Islet precursor cell (in vitro differentiated cells): ENCODE data around the gene TMEM181.
"Not testable (repeated sequence)": the region's sequence is repeated elsewhere in the genome, so short reads cannot be mapped to it uniquely, and the experiment has no call there.

ENCODE experiments used
- DNase-seq: peaks from one replicate; pipeline ENCODE4 v3.0.0-alpha.2; 2018

The TMEM181 gene

DNA sequence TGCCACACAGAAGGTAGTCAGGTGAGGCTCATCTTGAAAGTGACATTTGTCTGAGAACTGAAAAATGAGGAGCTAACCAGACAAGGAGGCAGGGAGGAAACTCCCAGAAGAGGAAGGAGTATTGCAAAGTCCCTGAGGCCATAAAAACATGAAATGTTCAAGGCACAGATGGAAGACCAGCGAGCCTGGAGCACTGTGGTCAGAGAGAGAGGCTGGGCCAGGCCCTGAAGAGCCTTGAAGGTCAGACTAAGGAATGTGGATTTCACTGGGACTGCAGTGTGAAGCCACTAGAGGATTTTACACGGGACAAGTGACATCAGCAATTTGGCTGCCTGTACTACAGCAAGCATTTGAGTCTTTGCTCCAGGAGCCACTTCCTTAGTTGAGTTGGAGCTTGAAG is 21.1 kb upstream of the TMEM181 start:
- no peak for DNase-seq

DNA sequence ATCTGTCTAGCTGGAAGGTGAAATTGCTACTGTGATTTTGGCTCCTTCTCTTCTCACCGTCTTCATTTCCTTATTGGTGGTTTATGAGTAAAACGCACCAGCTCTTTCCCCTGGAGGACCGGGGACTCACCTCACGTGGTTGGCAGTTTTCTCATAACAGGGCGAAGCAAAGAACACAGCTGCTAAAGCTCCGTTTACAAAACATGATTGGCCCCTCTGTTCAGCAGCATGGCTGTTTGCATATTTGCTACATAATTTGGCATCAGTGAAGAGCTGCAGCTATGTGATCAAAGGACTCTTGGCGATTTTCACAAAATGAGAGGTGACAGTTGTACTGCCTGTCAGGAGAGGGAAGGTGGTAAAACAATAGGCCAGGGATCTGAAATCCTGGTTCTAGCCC is 20.5 kb upstream of the TMEM181 start:
- no peak for DNase-seq

DNA sequence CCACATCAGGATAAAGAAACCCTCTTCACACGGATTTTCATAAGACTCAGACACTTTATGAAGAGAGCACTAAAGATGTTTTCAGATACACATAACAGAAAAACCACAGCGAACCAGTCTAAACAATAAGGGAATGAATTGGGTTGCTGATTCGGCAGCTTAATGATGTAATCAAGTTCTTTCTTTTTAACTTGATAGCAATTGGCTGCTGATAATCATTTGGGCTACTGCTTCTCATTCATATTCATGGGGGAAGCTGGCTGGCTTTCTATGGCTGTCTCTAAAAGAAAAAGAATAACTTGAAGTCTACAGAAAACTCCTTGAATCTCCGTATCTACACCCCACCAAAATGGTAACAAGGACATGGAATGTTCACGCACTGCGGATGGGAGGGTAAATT is 20.0 kb upstream of the TMEM181 start:
- DNase-seq: no peak

DNA sequence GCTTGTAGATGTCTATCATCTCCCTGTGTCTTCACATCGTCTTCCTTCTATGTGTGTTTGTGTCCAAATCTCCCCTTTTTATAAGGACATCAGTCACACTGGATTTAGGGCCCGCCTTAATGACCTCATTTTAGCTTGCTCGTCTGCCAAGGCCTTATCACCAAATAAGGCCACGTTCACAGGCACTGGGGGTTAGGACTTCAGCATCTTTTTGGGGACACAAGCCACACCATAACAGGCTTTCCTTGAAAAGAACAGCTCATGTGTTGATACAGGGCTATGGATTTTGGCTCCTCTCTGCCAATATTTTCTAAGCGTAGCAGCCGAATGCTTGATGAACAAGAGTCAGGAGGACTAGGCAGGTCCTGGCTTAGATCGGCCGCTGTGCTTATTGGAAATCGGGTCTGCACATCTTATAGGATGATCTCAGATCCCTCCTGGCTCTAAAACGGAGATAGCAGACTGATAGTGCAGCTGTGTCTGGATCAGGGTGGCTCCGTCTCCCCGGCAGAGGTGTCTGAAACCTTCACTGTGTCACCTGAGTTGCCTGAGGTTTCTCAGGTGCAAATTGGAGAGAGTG is 16.2 kb upstream of the TMEM181 start:
- no peak for DNase-seq

DNA sequence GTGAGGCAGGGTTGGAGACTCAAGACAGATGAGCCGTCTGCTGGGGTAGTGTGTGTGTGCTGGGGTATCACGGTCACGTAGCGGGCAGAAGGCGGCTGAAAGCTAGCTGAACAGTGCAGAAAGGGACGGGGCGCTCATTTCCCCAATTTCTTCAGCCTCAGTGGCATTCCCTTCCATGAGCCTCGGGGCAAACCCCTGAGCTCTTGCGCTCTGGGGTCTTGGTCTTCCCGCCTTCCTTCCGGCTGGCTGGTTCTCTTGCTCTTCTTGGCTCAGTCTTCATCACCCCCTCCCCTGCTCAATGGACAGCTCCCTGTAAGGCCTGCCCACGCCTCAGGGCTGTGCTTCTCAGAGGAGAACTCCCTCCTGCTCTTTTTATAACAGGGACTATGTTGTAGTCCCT is 15.5 kb upstream of the TMEM181 start:
- peak; percentile 58 for DNase-seq

DNA sequence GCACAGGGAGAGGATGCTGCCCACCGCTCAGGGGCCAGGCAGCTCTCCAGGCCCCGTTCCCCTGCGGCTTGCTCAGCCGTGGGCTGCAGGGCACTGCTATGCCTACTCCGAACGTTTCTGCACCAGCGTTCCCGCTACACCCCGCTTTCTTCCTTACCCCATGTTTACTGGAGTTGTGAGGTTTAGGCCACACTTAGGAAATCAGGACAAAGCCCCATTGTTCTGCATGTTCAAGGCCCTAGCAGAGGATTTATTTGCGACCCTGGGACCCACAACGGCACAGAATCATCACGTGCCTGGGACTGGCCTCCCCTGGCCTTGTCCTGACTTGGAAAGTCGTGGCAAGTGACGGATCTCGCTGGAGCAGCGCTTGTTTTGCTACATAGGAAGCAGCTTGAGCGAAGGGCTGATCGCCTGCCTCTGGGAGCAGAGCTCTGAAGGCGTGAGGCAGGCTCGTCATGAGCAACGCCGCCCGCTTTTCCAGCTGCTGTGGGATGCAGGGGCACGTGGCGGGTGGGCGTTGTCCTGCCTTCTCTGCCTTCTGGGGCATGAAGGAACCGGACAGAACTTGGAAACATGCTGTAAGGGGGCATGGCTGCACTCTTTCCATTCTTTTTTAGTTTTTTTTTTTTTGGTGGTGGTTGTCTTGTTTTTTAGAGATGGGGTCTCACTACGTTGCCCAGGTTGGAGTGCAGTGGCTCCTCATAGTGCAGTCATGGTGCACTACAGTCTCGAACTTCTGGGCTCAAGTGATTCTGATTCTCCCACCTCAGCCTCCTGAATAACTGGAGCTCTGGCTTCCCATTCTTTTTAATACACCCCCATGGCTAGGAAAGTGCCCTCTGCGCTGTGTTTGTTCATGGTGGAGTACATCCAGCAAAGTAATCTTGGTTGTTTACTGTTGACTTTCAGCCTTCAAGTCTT is 14.6 kb upstream of the TMEM181 start:
- DNase-seq: peak; percentile 22

DNA sequence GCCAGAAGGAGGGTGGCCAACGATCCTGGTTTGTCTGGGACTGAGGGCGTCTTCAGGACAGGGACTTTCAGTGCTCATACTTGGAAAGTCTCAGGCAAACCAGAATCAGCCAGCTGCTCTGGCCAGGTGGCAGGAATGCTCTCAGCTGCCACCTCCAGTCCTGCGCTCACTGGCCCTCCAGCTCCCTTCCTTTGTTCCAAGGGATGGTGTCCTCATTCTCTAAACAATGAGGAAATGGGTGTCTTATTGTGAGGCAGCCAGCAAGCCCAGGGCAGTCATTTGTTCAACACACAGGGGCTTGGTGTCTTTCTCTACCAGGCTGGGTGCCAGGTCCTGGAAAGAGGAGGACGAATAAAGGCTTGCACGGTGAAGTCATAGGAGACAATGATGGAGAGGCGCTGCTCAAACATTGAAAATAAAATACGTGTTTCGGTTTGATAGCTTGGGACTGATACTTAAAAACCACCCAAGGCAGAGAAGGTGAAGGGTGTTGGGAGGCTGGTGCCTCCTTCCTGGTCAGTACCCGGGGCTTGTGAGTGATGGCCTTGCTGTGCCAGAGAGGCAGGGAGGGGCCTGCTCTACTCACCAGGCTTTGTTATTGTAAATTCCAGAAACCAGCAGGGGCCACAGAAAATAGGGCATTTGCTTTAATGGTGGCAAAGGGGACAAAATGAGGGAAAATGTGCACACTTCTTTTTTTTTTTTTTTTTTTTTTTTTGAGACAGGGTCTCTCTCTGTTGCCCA is 11.3 kb upstream of the TMEM181 start:
- no peak for DNase-seq

DNA sequence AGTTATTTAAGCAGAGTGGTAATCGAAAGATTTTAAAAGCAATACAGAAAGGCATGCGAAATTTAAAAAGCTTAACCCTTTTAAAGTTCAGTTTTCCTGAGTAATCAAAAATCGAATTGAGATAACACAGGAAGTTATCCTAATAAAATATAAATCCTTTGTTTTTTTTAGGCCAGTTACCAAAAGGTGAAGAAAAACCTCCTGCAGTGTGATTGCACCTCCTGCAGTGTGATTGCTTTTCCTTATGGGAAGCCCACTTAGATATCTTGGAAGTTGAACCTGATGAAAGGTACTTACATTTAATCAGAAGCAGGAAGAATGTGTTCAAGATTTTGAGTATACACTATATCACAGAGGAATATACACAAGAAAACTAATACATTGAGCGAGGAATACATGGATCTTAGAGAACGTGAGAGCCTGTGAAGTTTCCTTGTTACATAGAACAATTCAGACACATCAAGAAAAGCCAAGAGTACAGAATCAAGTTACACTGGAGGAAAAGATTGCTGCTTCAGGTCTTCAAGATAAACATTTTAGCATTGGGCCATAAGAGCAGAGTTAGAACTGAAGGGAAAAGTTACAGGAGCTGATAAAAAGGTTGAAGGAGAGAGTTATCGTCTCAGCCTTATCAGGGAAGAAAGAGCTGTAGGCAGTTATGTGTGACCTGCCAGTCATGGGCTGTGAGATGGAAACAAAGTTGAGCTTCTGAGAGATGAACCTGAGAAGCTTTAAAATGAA is 7.7 kb upstream of the TMEM181 start:
- peak; percentile 23 for DNase-seq

DNA sequence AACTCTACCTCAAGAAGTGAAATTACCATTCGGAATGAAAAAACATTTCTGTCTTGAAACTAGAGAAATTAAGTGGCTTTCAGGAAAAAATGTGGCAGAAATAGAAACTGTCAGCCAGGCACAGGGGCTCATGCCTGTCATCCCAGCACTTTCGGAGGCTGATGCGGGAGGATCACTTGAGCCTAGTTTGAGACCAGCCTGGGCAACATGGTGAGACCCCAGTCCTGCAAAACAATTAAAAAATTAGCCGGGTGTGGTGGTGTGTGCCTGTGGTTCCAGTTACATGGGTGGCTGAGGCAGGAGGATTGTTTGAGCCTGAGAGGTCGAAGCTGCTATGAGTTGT is 7.1 kb upstream of the TMEM181 start:
- DNase-seq: no peak

DNA sequence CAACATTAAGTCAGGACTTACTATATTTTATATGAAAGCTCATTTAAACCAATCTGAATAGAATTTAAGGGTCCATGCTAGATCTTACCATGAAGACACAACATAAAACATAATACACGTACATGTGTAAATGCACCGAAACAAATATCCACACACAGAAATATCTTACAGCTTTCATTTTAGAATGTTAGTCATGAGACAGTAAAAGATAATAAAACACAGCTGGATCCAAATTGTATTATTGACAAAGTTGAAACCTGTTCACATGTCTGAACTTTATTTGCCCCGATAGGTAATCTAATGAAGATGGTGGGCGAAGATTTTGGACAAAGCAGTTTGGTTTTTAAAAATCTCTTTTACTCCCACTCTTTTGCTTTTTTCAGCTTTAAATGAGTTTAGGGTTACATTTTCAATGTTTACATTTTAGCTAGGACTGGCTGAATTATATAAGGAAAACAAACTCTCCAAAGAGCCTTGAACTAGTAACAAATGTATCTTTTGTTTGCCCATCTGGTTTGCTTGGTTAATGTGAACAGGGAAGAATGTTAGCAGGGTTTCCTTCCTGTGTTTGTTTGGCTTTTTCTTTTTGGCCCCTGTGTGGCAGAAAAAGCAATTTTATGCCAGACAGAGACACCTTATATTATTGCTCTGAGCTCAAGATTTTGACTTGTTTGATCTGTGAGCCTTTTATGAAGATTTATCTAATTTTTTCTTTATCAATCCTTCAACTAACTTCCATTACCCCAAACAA is 5.1 kb upstream of the TMEM181 start:
- no peak for DNase-seq

DNA sequence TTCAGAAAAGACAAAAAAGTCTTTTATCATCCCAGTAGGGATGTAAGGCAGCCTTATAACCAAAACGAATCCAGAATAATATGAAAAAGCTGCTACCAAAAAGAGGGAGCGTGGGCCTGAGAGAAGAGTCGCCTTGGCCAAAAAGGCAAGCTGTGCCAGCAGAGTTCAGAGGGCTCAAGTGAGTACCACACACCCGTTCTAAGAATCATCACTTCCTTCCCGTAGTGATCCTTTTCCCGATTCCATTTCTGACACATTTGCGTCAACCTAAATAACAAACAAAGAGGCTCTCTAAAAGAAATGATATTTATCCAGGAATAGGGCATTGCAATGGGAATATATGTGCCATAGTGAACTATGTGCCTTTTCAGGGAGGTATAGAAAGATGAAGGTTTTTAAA is 3.8 kb upstream of the TMEM181 start:
- DNase-seq: peak; percentile 20

DNA sequence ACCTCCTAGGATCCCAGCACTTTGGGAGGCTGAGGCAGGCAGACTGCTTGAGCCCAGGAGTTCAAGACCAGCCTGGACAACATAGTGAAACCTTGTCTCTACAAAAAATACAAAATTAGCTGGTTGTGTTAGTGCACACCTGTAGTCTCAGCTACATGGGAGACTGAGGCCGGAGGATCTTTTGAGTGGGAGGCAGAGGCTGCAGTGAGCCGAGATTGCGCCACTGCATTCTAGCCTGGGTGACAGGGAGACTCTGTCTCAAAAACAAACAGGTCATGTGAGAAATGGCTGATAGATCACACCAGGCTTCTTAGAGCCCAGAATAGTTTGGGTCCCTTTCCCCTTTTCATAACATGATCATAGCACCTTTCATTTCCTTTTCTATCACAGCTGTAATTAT is 2.8 kb upstream of the TMEM181 start:
- DNase-seq: not testable (repeated sequence)

DNA sequence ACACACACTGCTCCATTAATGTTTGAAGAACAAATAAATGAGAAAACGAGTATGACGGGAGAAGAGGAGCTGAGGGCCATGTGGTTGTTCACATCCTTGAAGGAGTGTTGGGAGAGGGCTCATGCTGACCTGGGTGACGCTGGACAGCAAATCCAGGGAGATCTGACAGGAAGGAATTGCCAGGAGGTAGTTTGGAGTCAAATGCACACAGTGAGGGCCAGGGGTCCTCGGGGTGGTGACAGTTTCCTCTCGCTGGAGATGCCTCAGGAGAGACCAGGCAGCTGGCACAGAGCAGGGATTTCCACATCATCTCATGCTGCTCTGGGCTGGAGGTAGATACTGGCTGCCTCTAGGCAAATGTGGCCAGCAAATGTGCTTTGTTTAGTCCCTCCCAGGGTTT is 2.0 kb upstream of the TMEM181 start:
- DNase-seq: no peak

DNA sequence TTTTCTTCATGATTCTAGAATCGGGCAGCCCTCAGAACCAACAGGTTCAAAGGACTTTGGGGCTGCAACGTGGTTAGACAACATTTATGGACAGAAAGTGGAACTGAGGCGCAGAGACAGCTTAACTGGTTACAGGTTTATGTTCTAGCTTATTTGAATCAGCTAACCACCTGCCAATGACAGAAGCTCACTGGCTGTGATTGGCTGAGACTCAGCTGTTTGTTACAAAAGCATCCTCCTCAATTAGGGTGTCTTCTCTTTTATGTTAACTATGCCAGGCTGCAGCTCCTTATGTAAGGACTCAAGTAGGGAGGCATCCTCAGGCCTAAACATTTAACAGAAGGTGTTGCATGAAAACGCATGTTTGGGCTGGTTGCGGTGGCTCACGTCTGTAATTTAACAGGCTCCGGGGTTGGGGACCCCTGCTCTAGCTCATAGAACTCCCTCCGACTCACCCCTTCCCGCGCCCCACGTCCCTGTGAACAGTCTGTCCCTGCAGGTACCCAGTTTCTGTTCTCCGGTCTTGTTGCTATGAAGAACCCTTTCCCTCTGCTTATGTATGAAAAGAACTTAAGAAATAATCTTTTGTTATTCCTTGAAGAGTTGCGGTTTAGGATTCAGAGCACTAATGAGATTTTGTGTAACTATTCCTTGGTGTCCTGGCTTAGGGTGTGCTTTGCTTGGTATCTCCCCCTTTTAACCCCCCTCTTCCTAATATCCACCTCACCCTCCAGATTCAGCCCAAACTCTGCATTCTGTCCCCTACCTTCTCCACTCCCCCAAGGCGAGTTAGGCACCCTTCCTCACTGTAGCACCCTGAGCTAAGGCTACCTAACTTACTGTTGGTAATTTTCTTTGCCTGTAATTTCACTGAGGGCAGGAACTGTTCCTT is 1.2 kb upstream of the TMEM181 start:
- DNase-seq: no peak

DNA sequence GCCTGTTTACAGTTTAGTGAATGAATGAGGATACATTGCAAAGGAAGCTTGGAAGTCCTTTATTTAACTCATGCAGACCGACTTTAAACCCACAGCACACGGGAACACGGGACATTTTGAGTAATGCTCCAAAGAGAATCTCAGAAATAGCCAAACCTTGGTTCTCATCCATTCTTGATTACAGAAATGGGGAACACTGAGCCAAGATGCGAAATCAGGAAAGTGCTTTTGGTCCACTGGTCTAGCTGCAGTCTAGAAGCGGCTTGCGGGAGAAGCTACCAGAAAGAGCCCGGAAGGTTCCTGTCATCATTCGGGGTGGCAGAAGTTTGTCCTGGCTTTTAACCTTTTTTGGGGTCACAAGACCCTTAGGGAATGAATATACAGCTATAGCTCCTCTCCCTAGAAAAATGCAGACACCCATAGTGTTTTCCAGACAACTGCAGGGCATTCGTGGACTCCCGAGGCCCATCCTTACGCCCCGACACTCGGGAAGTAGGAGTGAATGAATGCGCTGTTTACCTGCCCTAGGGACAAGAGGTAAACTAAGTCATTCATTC is 475 bp upstream of the TMEM181 start:
- no peak for DNase-seq

DNA sequence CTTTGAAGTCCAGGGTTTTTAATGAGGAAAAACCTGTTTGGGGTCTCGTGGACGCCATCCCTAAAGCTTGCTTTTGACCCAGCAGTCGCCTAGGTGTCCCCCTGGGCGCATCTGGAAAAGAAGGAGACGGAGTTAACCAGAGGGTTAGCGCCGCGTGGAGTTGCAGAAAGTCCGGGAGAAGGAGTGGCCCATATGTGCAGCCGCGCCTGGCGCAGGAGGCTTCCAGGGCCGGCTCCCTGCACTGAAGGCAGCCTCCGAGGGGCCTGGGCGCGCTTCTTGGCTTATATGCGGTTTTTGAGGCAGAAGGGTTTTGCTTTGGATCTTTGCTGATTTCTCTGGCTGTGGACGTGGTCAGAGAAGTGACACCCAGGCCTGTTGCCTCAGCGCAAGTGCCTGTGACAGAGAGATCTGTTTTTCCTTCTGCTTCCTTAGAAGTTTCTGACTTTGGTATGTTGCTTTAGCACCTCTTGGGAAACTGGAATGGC is 987 bp downstream of the TMEM181 start:
- DNase-seq: no peak

DNA sequence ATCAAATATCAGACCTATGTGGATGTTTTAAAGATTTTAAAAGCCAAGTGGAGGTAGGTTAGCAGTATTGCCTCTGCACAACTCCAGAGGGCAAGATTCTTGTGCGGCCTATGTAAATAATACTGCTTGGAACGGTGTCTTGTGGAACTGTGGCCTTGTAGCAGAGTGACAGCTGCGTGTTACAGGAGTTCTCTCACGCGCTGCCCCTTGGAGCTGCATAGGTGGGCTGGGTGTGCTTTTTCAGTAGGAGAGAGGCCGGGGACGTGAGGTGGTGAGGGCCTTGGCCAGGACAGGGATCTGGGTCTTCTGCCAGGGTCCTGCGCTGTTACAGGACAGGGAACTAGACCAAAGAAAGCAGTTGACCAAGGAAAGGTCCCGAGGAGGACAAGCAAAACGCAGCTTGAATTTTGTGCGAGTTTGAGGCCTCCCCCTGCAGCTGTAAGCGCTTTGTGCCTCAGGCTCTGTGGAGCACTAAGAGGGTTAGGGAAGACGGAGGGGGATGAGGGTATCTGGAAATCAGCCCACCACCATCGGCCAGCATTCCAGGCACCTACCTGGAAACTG is 1.5 kb downstream of the TMEM181 start:
- DNase-seq: no peak

DNA sequence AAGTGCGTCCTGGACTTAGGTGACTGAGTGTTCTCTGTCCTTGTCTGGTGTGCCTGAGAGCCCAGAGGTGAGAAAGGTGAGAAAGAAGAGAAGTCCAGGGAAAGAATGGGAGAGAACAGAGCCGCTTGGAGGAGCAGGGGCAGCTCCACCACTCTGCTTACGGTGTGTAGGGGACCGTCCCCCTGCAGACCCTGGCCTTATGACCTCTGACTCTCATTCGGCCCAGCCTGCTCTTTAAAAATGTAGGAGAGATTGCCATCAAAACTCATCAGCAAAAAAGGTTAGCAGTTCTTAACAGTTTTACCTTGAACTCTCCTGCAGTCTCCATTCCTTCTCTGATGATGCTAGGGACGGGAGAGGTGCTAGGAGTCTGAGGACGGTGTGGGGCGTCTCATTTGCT is 2.0 kb downstream of the TMEM181 start:
- no peak for DNase-seq

DNA sequence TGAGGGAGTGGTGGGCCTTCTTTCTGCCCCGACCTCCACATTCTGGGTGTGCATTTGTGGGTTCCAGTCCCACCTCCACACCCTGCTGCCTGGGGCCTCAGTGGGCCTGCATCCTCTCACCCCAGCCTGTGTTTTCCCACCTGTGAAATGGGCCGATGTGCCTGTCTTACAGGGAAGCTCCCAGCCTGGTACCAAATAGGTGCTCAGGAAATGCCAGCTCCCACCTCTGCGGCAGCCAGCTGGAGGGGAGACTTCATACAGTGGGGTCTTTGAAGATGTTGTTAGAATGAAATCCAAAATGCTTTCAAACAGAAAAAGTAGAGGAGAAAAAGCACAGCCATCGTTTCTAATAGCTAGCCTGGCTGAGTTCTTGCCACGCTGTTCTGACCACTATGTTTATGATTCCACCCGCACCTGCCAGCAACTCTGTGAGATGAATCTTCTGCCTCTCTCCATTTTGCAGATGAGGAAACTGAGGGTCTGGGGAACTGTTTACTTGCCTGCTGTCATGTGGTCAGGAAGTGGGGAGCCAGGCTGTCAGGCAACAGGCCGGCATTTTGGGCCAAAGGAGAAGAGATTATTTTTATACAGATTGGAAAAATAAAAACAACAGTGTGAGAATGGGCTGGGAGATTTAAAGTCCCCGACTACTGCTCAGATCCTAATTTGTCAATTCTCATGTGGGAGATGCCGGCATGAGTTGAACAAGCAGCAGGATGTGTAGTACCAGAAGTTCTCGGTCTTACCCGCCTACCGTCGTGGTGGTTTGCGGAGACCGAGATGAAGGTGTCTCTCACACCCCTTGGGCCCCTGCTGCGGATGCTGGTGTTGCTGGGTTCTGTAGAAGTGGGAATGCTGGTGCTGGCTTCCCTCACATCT is 4.6 kb downstream of the TMEM181 start:
- no peak for DNase-seq

DNA sequence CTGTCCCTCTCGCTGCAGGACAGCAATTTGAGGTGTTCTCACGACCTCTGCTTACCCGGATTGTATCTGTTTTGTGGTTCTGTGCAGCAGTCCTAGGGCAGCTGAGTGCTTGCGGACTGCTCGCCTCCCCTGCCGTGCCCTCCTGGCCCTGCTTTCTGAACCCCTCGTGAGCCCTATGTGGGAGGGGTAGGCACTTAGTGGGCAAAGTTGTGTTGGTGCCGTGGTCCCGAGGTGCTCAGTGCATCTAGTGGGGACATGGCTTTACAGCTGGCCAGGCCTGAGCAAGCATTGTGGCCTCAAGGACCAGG is 5.2 kb downstream of the TMEM181 start:
- no peak for DNase-seq
